Ectodermal cell (in vitro differentiated cells): Measurements from ENCODE around the gene GRIK1.

ENCODE experiments used
- H3K27ac ChIP-seq: 2 replicates; pipeline ENCODE4 v1.7.0; 2013; ENCODE audit warnings: mild to moderate bottlenecking, low read depth, low read length; ENCODE audit not compliant: insufficient read depth, poor library complexity, severe bottlenecking
- H3K27me3 ChIP-seq: 2 replicates; pipeline ENCODE4 v1.7.0; 2013; ENCODE audit warnings: mild to moderate bottlenecking, low read length; ENCODE audit not compliant: insufficient read depth, control insufficient read depth, poor library complexity, severe bottlenecking
- H3K36me3 ChIP-seq: one replicate; pipeline ENCODE4 v1.7.0; 2013; ENCODE audit warnings: low read length; ENCODE audit not compliant: control insufficient read depth, insufficient read depth
- H3K4me1 ChIP-seq: one replicate; pipeline ENCODE4 v1.7.0; 2013; ENCODE audit warnings: low read length; ENCODE audit not compliant: control insufficient read depth, insufficient read depth
- H3K4me3 ChIP-seq: 2 replicates; pipeline ENCODE4 v1.7.0; 2013; ENCODE audit warnings: low read depth, low read length, control low read depth; ENCODE audit not compliant: insufficient read depth
- H3K9me3 ChIP-seq: 2 replicates; pipeline ENCODE4 v1.7.0; 2013; ENCODE audit warnings: mild to moderate bottlenecking, low read length, moderate library complexity; ENCODE audit not compliant: control insufficient read depth
- WGBS, 2 experiments: methylation state at CpG; one replicate each; pipeline ENCODE4 v1.1.7; 2013; ENCODE audit warnings: missing lambda C conversion rate in 2 of 2; 5-methylcytosine and 5-hydroxymethylcytosine counted together

Gene GRIK1

DNA sequence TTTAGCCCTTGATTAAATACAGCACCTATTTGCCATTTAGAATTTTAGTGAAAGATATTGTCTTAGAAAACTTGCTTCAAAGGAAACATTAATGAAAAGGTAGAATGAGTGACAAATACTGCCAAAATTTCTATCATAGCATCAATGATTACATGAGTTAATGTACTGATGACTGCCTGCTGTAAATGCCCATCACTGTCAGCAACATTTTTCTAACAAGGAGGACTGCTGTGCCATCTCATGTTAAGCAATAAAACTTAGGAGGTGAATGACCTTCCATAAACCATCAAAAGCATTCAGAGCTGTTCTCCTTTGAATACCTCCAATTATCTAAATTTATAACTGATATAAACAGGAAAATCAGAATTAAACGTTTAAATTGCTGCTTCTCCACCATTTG, 54.3 kb downstream of the GRIK1 start:
- Histone ChIP-seq H3K9me3 (no peaks in the 10 kb centered on the region), H3K27me3 (no peaks in the 10 kb centered on the region), H3K4me3 (no peak overlapping the region), H3K4me1 (no peaks in the 10 kb centered on the region), H3K36me3 (no peaks in the 10 kb centered on the region), H3K27ac (no peak overlapping the region)
- WGBS, 2 experiments = 79 to 87% methylated on average over 1 of the region's 1 CpG

DNA sequence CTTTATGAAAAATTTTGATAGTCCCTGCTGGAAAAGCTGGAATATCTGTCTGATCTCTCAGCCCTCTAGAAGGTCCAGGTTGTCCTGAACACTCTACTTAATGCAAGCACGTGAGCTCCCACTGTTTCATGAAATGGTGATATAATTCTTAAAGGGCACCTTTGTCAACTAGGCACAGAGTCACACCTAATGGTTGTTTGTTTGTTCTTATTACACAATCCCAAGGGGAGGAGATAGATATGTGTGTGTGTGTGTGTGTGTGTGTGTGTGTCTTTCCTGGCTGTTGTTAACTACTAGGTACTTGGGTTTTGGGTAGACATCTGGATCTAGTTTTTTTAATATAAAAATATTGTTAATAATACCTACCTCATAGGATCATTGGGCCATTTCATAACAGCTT, 63.9 kb downstream of the GRIK1 start:
- 86 to 100% methylated on average over 1 of the region's 1 CpG for WGBS, 2 experiments
- H3K27ac ChIP-seq = no peak overlapping the region
- H3K4me3 ChIP-seq = no peak overlapping the region
- no peaks in the 10 kb centered on the region for H3K9me3 ChIP-seq
- no peaks in the 10 kb centered on the region for H3K4me1 ChIP-seq
- H3K27me3 ChIP-seq = no peaks in the 10 kb centered on the region
- H3K36me3 ChIP-seq = no peaks in the 10 kb centered on the region

DNA sequence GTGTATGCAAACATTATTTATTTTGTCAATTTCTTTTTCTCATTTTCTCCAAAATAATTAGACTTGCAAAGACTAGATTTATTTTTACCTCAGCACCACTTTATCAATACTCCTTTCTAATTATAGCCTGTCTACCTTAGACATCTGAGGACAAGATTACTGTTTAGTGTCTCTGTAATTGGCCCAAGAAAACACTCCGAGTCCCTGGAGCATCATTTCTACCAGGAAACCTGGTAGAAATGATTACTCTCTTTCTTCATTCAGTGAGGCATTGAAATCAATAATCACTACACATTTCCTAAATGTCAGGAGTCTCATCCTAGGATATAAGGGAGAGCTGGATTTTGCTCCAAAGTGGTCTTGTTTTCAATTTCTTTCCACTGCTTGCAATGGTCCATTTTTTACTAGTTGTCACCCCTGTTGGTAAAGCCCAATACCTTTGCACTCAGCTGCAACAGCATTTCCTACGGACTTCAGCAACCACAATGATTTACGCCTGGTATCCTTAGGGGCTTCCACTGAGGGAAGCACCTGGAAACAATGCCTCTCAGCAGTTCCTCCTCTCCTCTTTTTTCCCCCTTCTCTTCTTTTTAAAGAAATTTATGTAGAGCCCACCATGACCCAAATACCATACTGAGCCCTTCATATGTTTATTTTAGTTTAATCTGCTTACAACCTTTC, 64.6 kb downstream of the GRIK1 start:
- Histone ChIP-seq H3K27ac (no peak overlapping the region), H3K4me3 (no peak overlapping the region), H3K27me3 (no peaks in the 10 kb centered on the region), H3K9me3 (no peaks in the 10 kb centered on the region), H3K36me3 (no peaks in the 10 kb centered on the region), H3K4me1 (no peaks in the 10 kb centered on the region)
- 37 to 39% methylated on average over 3 of the region's 3 CpGs for WGBS, 2 experiments

DNA sequence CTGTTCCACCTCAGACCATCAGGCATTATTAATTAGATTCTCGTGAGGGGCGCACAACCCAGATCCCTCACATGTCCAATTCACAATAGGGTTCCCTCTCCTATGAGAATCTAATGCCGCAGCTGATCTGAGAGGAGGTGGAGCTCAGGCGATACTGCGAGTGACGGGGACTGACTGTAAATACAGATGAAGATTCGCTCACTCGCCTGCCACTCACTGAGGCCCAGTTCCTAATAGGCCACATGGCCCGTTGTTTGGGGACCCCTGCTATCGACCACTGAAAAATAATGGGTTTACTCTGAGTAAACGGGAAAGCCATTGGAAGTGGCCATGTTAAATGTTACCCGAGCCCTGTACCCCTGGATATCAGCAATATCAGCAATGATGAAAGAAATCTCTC, 65.9 kb downstream of the GRIK1 start:
- no peak overlapping the region for H3K27ac ChIP-seq
- H3K27me3 ChIP-seq = no peaks in the 10 kb centered on the region
- 95% methylated on average over 12 of the region's 12 CpGs for WGBS, 2 experiments

DNA sequence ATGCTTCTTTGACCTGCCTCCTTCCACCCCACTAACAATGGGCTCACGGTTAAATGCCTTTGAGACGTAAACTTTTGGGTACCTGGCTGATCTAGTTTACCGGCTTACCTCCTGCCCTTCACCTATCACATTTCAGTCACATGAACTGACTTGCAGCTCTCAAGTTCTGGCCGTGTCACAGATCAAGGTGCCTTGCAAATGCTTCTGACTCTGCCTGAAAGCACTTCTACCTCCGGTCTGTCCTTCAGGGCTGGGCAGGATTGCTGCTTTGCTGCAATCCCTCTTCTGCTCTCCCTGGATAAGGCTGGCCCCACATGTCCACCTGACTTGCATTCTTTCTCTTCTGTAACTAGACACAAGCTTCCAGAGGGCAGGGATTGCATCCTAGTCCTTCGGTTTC, 69.0 kb downstream of the GRIK1 start:
- Histone ChIP-seq H3K4me1 (no peaks in the 10 kb centered on the region), H3K27me3 (no peaks in the 10 kb centered on the region), H3K9me3 (no peaks in the 10 kb centered on the region), H3K4me3 (no peak overlapping the region), H3K36me3 (no peaks in the 10 kb centered on the region), H3K27ac (no peak overlapping the region)
- 81 to 82% methylated on average over 6 of the region's 6 CpGs for WGBS, 2 experiments

More for the DNA sequence above, 65.9 kb downstream of the GRIK1 start:
- Histone ChIP-seq H3K9me3 (no peaks in the 10 kb centered on the region), H3K4me3 (no peak overlapping the region), H3K4me1 (no peaks in the 10 kb centered on the region), H3K36me3 (no peaks in the 10 kb centered on the region)

DNA sequence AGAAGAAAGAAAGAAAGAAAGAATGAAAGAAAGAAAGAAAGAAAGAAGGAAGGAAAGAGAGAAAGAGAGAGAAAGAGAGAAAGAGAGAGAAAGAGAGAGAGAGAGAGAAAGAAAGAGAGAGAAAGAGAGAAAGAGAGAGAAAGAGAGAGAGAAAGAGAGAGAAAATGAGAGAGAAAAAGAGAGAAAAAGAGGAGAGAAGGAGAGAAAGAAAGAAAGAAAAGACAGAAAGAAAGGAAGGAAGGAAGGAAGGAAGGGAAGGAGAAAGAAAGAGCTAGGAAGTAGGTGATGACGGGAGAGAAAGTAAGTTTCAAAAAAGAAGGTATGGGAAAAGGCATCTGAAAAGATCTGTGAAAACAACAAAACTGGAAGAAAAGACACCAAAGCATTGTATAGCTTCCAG, 72.0 kb downstream of the GRIK1 start:
- Histone ChIP-seq H3K9me3 (no peaks in the 10 kb centered on the region), H3K27ac (no peak overlapping the region), H3K36me3 (no peaks in the 10 kb centered on the region), H3K27me3 (no peaks in the 10 kb centered on the region), H3K4me3 (no peak overlapping the region), H3K4me1 (no peaks in the 10 kb centered on the region)
- WGBS, 2 experiments = 90 to 92% methylated on average over 1 of the region's 1 CpG

DNA sequence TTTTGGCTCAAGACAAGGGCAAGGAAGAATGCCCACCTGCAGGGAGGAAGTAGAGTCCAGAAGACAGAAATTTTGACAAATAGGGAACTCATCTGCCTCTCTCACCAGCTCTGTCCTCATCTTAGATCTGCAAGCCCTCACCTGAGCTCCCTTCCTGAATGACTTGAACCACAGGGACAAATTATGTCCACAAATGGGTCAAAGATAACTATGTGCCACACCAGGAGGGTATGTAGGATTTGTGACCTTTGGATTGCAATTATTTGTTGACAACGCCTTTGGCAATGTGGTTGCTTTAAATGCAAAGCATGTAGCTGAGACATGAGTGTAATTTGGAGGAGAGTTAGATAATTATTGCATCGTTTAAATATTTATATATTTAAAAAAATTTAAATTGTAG, 79.5 kb downstream of the GRIK1 start:
- no peak overlapping the region for H3K4me3 ChIP-seq
- H3K9me3 ChIP-seq = no peaks in the 10 kb centered on the region
- no peaks in the 10 kb centered on the region for H3K36me3 ChIP-seq
- WGBS, 2 experiments = 93 to 95% methylated on average over 1 of the region's 2 CpGs
- H3K4me1 ChIP-seq = no peaks in the 10 kb centered on the region
- H3K27ac ChIP-seq = no peak overlapping the region
- no peaks in the 10 kb centered on the region for H3K27me3 ChIP-seq

DNA sequence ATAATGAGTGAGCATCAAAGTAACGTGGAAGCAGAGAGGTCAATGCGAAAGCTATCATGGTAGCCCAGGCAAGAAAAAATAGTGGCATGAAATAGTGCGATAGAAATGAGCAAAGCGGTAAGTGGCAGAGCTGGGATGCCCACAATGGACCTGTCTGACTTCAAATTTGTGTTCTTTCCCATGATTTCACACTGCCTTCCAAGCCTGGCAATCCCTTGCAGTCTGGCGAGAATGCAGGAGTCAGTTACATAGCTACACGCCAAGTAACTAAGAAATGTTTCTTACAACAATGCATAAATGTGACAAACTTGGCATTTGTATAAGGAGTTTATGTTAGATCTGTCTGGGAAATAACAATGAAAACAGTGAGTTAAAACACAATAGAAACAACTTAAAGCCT, 82.6 kb downstream of the GRIK1 start:
- Histone ChIP-seq H3K4me3 (no peak overlapping the region), H3K9me3 (no peaks in the 10 kb centered on the region), H3K27me3 (no peaks in the 10 kb centered on the region), H3K27ac (no peak overlapping the region), H3K36me3 (no peaks in the 10 kb centered on the region), H3K4me1 (no peaks in the 10 kb centered on the region)
- WGBS, 2 experiments = 95 to 96% methylated on average over 6 of the region's 6 CpGs

DNA sequence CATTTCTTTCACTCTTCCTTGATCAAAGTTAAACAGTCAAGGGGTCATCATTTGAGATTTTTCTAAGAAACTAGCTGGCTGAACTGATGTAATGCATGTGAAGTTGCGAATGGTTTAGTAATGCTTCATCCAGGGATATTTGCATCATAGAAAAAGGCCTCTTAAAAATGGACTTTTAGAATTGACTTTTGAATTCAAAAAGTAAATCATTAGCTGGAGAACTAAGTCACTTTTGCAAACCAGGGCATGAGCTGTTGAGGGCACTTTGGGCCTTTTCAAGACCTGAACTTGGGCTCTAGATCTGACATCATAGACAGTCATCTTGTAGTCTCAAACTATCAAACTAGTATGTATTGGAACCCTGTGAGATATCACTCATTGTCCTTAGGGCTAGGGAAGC, 85.0 kb downstream of the GRIK1 start:
- 97 to 100% methylated on average over 1 of the region's 1 CpG for WGBS, 2 experiments
- Histone ChIP-seq H3K27ac (no peak overlapping the region), H3K4me1 (no peaks in the 10 kb centered on the region), H3K36me3 (no peaks in the 10 kb centered on the region), H3K4me3 (no peak overlapping the region), H3K27me3 (no peaks in the 10 kb centered on the region), H3K9me3 (no peaks in the 10 kb centered on the region)

DNA sequence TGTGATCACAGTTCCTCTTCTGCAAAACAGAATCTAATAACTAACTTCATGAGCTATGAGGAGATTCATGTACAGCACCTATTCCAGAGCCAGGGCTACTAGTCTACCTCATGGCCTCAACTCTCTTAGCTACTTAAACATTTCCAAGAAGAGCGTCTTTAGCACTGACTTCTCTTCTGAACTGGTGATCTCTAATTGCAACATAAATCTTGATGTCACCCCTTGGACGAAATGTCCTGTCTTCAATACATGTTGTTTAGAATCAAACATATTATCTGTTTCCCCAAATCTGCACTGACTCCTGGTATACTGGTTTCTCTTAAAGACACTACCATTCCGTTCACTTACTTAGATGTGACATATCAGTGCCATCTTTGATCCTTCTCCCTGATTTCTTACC, 88.2 kb downstream of the GRIK1 start:
- Histone ChIP-seq H3K27ac (no peak overlapping the region), H3K27me3 (no peaks in the 10 kb centered on the region), H3K36me3 (no peaks in the 10 kb centered on the region), H3K4me3 (no peak overlapping the region), H3K9me3 (no peaks in the 10 kb centered on the region), H3K4me1 (no peaks in the 10 kb centered on the region)
- WGBS, 2 experiments = 61% methylated on average over 3 of the region's 3 CpGs

DNA sequence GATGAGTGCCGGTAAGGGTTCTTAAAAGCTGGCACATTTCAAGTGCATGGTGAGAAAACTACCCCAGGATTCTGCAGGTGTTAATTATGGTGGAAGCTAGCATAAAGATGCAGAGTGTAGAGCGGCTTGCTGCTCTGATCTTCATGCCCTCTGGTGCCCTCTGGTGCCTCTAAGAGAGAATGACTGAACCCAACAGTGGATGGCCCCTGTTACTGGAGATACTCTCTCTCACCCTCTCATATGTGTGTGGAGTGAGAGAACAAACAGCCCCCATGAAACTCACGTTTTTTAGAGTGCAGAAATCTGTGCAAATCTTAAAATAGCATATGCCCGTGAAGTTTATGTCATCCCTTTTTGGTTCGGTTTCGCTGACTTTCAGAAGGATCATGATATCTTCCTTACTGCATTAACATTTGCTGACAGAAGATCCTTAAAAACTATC, 90.0 kb downstream of the GRIK1 start:
- 39 to 44% methylated on average over 6 of the region's 6 CpGs for WGBS, 2 experiments
- Histone ChIP-seq H3K27ac (no peak overlapping the region), H3K27me3 (no peaks in the 10 kb centered on the region), H3K36me3 (no peaks in the 10 kb centered on the region), H3K4me3 (no peak overlapping the region), H3K4me1 (no peaks in the 10 kb centered on the region), H3K9me3 (no peaks in the 10 kb centered on the region)
